LNCAP (cell line): Measurements from ENCODE around the gene CRYBA4.

ENCODE experiments used
- TF ChIP-seq, protein P1 (sequence below): fragments of 450-650 bp; IDR thresholded peaks from 2 replicates; pipeline ENCODE4 v1.5.1; 2017; ENCODE audit warnings: mild to moderate bottlenecking

The CRYBA4 gene

DNA sequence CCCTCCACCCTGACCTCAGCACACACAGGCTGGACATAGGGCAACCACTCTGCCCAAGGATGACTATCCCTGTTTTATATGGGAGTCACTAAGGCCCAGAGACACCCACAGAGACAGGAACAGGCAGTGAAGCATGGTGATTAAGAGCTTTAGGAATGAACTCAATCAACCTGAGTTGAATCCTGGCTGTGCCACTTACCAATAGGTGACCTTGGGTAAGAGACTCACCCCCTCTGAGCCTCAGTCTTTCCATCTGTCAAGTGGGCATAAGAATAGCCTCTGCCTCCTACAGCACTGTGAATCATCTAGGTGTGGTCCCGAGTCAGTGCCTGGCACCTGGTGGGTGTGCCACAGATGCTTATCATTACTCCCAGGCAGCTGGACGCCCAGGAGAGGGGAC is 10.8 kb upstream of the CRYBA4 start:
- TF ChIP-seq, protein P1, sequence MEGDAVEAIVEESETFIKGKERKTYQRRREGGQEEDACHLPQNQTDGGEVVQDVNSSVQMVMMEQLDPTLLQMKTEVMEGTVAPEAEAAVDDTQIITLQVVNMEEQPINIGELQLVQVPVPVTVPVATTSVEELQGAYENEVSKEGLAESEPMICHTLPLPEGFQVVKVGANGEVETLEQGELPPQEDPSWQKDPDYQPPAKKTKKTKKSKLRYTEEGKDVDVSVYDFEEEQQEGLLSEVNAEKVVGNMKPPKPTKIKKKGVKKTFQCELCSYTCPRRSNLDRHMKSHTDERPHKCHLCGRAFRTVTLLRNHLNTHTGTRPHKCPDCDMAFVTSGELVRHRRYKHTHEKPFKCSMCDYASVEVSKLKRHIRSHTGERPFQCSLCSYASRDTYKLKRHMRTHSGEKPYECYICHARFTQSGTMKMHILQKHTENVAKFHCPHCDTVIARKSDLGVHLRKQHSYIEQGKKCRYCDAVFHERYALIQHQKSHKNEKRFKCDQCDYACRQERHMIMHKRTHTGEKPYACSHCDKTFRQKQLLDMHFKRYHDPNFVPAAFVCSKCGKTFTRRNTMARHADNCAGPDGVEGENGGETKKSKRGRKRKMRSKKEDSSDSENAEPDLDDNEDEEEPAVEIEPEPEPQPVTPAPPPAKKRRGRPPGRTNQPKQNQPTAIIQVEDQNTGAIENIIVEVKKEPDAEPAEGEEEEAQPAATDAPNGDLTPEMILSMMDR: no peak

DNA sequence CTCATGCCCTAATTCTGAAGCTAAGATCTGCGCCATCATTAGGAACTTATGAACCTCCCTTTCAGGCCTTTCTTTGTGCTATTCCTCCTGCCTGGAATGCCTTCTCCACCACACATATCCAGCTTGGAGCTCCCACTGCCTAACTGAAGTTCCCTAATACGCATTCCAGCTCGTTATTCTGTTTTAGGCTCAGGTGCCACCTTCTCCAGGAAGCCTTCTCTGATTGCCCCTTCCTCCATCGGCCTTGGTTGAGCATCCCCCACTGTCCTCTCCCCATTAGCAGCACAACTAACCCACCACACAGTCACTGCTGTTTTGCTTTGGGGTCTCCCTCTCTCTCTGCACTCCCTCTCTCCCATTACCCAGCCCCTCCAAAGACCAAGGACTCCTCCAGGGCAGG is 9.1 kb upstream of the CRYBA4 start:
- TF ChIP-seq, protein P1: no peak

DNA sequence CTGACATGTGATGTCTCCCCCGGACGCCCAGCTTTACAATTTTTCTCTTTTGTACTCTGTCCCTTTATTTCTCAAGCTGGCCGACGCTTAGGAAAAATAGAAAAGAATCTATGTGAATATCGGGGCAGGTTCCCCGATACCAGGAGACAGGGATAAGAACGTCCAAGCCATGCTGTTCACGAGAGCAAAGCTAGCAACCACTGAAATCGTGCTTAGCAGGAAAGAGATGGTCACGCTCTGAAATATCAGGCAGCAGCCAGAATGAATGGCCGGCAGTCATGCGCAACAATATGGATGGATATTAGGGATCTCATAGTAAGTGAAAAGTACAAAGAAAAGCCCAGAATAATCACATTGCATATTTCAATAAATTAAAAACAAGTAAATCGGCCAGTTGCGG is 7.4 kb upstream of the CRYBA4 start:
- TF ChIP-seq, protein P1: no peak

GRCh38 chr22:26615149-26615548 is 6.6 kb upstream of the CRYBA4 start:
- TF ChIP-seq, protein P1: no peak

DNA sequence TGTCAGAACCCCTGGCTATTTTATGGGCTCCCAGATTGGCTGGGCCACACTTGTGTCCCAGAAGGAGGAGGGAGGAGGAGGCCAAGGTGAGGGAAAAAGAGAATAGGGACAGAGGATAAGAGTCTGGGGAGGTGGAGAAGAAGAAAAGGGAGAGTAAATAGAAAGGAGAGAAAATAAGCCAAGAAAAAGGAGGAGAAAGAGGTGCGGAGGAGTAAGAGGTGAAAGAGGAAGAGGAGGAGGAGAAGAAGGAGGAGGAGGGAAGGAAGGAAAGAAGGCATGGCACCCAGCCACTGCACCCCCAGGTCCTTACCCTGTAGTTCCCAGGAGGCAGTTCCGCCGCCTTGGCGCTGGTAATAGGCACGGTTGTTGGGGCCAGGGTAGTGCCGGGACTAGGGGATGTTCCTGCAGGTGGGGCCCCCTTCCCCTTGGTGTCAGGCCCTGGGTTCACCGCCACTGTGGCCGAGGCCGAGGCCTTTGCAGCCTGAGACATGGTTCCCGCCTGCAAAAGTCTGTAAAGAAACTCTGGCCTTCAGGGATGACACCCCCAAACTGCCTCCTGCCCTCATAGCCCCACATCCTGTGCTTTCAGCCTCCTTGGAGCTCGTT is 5.8 kb upstream of the CRYBA4 start:
- TF ChIP-seq, protein P1: no peak

- TF ChIP-seq, protein P1: no peak
Observed at GRCh38 chr22:26616650-26617049, 5.1 kb upstream of the CRYBA4 start.

GRCh38 chr22:26617271-26618199 is 4.2 kb upstream of the CRYBA4 start, which contains the start of gene CRYBB1:
Gene CRYBB1, minus strand, starts transcription at chr22:26618027. Its CDS starts 1,708 bp downstream, at chr22:26616319.
- TF ChIP-seq, protein P1: no peak
